HCT116 (cell line): ENCODE measurements around the gene POMT1.

ENCODE experiments used
- CEBPB ChIP-seq: IDR thresholded peaks from 2 replicates; pipeline ENCODE4 v1.6.1; 2012; ENCODE audit warnings: low read depth
- ELF1 ChIP-seq: IDR thresholded peaks from 2 replicates; pipeline ENCODE4 v1.6.1; 2012; ENCODE audit warnings: low read depth, borderline replicate concordance
- POLR2A ChIP-seq: IDR thresholded peaks from 2 replicates; pipeline ENCODE4 v1.7.0; 2011; ENCODE audit warnings: borderline replicate concordance; ENCODE audit not compliant: insufficient read depth, insufficient read length; ENCODE audit errors: extremely low read depth
- RAD21 ChIP-seq: IDR thresholded peaks from 2 replicates; pipeline ENCODE4 v1.6.1; 2012; ENCODE audit warnings: low read depth, mild to moderate bottlenecking
- TF ChIP-seq, protein P1 (sequence below), 3 experiments: fragments of 200-600 bp in 1 of 3; sonication (generic) in 1 of 3; IDR thresholded peaks in 2 of 3; conservative IDR thresholded peaks in 1 of 3; 2 replicates each; pipeline ENCODE4 v1.5.1; 2012 to 2017; ENCODE audit warnings: low read depth in 2 of 3, low read length in 2 of 3, antibody characterized with exemption in 1 of 3, borderline replicate concordance in 1 of 3, control low read depth in 1 of 3, mild to moderate bottlenecking in 1 of 3, mixed read lengths in 1 of 3, mixed run types in 1 of 3, moderate library complexity in 1 of 3; ENCODE audit not compliant: insufficient read depth in 1 of 3

GRCh38 chr9:131500377-131500776, 2.3 kb upstream of the POMT1 start:
- TF ChIP-seq, protein P1, sequence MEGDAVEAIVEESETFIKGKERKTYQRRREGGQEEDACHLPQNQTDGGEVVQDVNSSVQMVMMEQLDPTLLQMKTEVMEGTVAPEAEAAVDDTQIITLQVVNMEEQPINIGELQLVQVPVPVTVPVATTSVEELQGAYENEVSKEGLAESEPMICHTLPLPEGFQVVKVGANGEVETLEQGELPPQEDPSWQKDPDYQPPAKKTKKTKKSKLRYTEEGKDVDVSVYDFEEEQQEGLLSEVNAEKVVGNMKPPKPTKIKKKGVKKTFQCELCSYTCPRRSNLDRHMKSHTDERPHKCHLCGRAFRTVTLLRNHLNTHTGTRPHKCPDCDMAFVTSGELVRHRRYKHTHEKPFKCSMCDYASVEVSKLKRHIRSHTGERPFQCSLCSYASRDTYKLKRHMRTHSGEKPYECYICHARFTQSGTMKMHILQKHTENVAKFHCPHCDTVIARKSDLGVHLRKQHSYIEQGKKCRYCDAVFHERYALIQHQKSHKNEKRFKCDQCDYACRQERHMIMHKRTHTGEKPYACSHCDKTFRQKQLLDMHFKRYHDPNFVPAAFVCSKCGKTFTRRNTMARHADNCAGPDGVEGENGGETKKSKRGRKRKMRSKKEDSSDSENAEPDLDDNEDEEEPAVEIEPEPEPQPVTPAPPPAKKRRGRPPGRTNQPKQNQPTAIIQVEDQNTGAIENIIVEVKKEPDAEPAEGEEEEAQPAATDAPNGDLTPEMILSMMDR (IDR thresholded peaks at IDR 0.05 in 2 of 3, conservative IDR thresholded peaks at IDR 0.05 in 1 of 3; ENCODE audit: borderline replicate concordance in 1 of 3, insufficient read depth in 1 of 3, low read depth in 2 of 3, low read length in 2 of 3): no peak
- TF ChIP-seq CEBPB: no peak
- no peak for TF ChIP-seq POLR2A
- no peak for TF ChIP-seq RAD21
- no peak for TF ChIP-seq ELF1
